Heart left ventricle (tissue), 13 donors: ENCODE results near the gene PCED1B.

ENCODE experiments used
- POLR2A ChIP-seq, 2 donors: fragments of 450-650 bp; IDR thresholded peaks; one replicate each; pipeline ENCODE4 v1.6.1; 2017; ENCODE audit warnings: antibody characterized with exemption in 2 of 2, mild to moderate bottlenecking in 2 of 2, moderate library complexity in 2 of 2
- TF ChIP-seq, protein P1 (sequence below), 12 donors: fragments of 200-600 bp; sonication (generic) in 4 of 12; IDR thresholded peaks; one replicate each; pipeline versions ENCODE4 v1.5.0 to v1.8.0; 2018 to 2022; ENCODE audit warnings: antibody characterized with exemption in 12 of 12, mild to moderate bottlenecking in 5 of 12
- donor health status: ischemic (EF 13 %, LVEDD 7.1; RV severe dilation, severe dysfunction).
- donor health status: DM: no; HTN: yes; CAD: no.
- donor health status: DM: no; HTN: no; CAD: no.
- donor health status: ischemic (EF 25% LVEDD 6.9; RV normal size, moderate dysfunction).
- donor health status: ischemic (EF 25% LVEDD 5.7; RV mildly dilated, moderate dysfunction).
- donor health status: ischemic (EF 35%, LVEDD 5.7; RV mildly dilated, moderate dysfunction).
- donor health status: nonischemic (EF 11% LVEDD 7.7; RV severe dilation, severe dysfunction).
- donor health status: DM: yes; HTN: yes; CAD: no.
- donor health status: PGD.
- donor health status: ischemic (EF 29% LVEDD 5.4; RV normal size, mild dysfunction).
- donor health status: nonischemic (EF 23%, LVEDD 6.1; RV moderate dilation, normal function).

DNA sequence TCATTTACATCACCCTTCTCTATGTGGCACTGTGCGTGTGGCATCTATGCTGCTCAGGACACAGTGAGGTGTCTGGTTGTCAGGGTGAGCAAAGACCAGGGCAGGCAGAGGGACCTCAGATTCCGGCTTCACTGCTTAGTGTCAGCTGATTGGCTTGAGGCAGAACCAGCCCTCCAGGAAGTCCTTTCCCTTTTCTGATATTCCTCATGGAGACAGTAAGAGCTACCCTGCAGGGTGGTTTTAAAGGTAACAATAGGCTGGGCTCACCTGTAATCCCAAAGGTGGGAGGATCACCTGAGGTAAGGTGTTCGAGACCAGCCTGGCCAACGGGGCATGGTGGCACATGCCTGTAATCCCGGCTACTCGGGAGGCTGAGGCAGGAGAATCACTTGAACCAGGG, 129.6 kb downstream of the PCED1B start:
- TF ChIP-seq, protein P1, sequence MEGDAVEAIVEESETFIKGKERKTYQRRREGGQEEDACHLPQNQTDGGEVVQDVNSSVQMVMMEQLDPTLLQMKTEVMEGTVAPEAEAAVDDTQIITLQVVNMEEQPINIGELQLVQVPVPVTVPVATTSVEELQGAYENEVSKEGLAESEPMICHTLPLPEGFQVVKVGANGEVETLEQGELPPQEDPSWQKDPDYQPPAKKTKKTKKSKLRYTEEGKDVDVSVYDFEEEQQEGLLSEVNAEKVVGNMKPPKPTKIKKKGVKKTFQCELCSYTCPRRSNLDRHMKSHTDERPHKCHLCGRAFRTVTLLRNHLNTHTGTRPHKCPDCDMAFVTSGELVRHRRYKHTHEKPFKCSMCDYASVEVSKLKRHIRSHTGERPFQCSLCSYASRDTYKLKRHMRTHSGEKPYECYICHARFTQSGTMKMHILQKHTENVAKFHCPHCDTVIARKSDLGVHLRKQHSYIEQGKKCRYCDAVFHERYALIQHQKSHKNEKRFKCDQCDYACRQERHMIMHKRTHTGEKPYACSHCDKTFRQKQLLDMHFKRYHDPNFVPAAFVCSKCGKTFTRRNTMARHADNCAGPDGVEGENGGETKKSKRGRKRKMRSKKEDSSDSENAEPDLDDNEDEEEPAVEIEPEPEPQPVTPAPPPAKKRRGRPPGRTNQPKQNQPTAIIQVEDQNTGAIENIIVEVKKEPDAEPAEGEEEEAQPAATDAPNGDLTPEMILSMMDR (IDR thresholded peaks at IDR 0.05), result no peak
- TF ChIP-seq POLR2A (IDR thresholded peaks at IDR 0.05), result no peak
